Adrenal gland (tissue), 12 donors: Measurements from ENCODE around the gene CORO1C. TPM values are rescaled to one million over a fixed set of nuclear protein-coding genes. Genes with fewer than 3 reads are reported as not detected.

Source experiments
- DNase-seq, 7 donors: peaks; one replicate each; pipeline ENCODE4 v3.0.0-alpha.2; 2019 to 2020
- H3K27ac ChIP-seq, 5 donors: fragments of 200-600 bp; sonication (generic) in 4 of 5; 1 replicate in 3 of 5; 2 replicates in 2 of 5; pipeline versions ENCODE4 v1.5.1 to v1.8.0; 2016 to 2020; ENCODE audit warnings: mild to moderate bottlenecking in 1 of 5
- H3K27me3 ChIP-seq: fragments of 200-600 bp; 2 replicates; pipeline ENCODE4 v1.8.0; 2021
- H3K36me3 ChIP-seq, 2 donors: fragments of 200-600 bp; replicated peaks in 1 of 2; 1 replicate in 1 of 2; 2 replicates in 1 of 2; pipeline versions ENCODE4 v1.5.1 to v1.8.0; 2018 to 2022
- H3K4me1 ChIP-seq, 2 donors: fragments of 200-600 bp; replicated peaks in 1 of 2; 1 replicate in 1 of 2; 2 replicates in 1 of 2; pipeline versions ENCODE4 v1.5.1 to v1.8.0; 2018 to 2021
- H3K4me3 ChIP-seq, 4 donors: fragments of 200-600 bp; sonication (generic) in 3 of 4; one replicate each; pipeline ENCODE4 v1.5.1; 2016 to 2018
- H3K9me3 ChIP-seq, 3 donors: fragments of 200-600 bp; sonication (generic) in 1 of 3; replicated peaks in 1 of 3; 1 replicate in 2 of 3; 2 replicates in 1 of 3; pipeline versions ENCODE4 v1.5.1 to v1.8.0; 2016 to 2021
- POLR2A ChIP-seq, 2 donors: fragments of 450-650 bp; IDR thresholded peaks; one replicate each; pipeline ENCODE4 v1.6.1; 2017; ENCODE audit warnings: antibody characterized with exemption in 2 of 2, mild to moderate bottlenecking in 2 of 2, moderate library complexity in 1 of 2
- WGBS, 4 donors: extraction: QIAGEN DNeasy Blood & Tissue Kit in 2 of 4; methylation state at CpG; one replicate each; pipeline versions ENCODE4 v1.1.5 to v1.1.7; 2013 to 2017; 5-methylcytosine and 5-hydroxymethylcytosine counted together
- intact Hi-C, 2 donors: fragments of 100-400 bp; cut with DNase I; formaldehyde crosslinking; loops; one replicate each; pipeline versions ENCODE4 v1.14.1 to v1.15.0; 2022 to 2023
- polyA plus RNA-seq, 3 donors: library from polyadenylated mRNA; stranded (reverse); fragments of 200-250 nt in 2 of 3; fragments of 350-450 nt in 1 of 3; fragmentation: Illumina TruSeq in 1 of 3; extraction: RNeasy Lipid Tissue Mini Kit (QIAGEN cat#74804) in 1 of 3; gene quantifications; one replicate each; pipeline ENCODE4 v1.2.3, GENCODE V29; 2013 to 2014
- total RNA-seq, 9 donors: library from RNA; depleted of rRNA in 4 of 9; stranded (reverse); fragments of >200 nt in 4 of 9; fragments of 120-200 nt in 1 of 9; fragmentation: NEBNext Ultra II Directional in 1 of 9; extraction: Animal tissue kit (Norgen Biotek cat#: 25700) in 1 of 9; gene quantifications; one replicate each; pipeline versions ENCODE4 v1.1.0 to v1.2.4, GENCODE V29; 2013 to 2023
- TF ChIP-seq, protein P1 (sequence below), 6 experiments: fragments of 450-650 bp in 4 of 6; fragments of 200-600 bp in 2 of 6; sonication (generic) in 1 of 6; IDR thresholded peaks; 1 replicate in 5 of 6; 2 replicates in 1 of 6; pipeline versions ENCODE4 v1.5.1 to v1.8.0; 2016 to 2021; ENCODE audit warnings: antibody characterized with exemption in 6 of 6, mild to moderate bottlenecking in 2 of 6, moderate library complexity in 1 of 6
- donor health status: healthy with polysubstance abuse.
- donor health status: Bipolar disorder and iron deficiency.
- donor health status: DM: yes; HTN: yes; CAD: no.
- donor health status: DM: no; HTN: no; CAD: no.
- donor health status: DM: no; HTN: no; CAD: no.
- donor health status: DM: yes; HTN: yes; CAD: no.

The CORO1C gene
- total and polyA plus RNA-seq, 12 donors, result 17.4 to 124 (median 71.4) TPM

DNA sequence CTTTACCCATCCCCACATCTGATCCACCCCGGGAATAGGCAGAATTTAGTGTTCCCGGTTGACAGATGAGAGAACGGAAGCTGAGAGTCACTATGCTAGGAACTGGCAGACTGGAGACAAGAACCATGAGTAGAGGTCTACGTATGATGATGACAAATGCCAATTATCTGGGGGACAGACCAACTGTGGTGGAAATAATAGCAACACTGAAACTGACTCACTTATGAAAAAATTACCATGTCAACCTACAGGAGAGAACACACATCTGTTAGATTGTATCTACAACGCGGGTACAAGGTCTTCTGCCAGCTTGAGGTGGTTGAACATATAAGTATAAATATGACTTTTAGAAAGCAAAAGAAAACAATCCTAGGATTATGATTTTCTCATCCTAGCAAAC is 82.2 kb downstream of the CORO1C start:
- Histone ChIP-seq H3K4me3 (no peak overlapping the region), H3K27me3 (no peaks in the 10 kb centered on the region), H3K27ac (peak overlapping the region in 1 of 5 donors; percentile 1), H3K36me3 (peaks cover 0 to 37% of the 10 kb centered on the region in 2 donors), H3K9me3 (no peaks in the 10 kb centered on the region), H3K4me1 (peaks cover 26 to 43% of the 10 kb centered on the region in 2 donors)
- TF ChIP-seq, protein P1, sequence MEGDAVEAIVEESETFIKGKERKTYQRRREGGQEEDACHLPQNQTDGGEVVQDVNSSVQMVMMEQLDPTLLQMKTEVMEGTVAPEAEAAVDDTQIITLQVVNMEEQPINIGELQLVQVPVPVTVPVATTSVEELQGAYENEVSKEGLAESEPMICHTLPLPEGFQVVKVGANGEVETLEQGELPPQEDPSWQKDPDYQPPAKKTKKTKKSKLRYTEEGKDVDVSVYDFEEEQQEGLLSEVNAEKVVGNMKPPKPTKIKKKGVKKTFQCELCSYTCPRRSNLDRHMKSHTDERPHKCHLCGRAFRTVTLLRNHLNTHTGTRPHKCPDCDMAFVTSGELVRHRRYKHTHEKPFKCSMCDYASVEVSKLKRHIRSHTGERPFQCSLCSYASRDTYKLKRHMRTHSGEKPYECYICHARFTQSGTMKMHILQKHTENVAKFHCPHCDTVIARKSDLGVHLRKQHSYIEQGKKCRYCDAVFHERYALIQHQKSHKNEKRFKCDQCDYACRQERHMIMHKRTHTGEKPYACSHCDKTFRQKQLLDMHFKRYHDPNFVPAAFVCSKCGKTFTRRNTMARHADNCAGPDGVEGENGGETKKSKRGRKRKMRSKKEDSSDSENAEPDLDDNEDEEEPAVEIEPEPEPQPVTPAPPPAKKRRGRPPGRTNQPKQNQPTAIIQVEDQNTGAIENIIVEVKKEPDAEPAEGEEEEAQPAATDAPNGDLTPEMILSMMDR (IDR thresholded peaks at IDR 0.05), result no peak
- TF ChIP-seq POLR2A (IDR thresholded peaks at IDR 0.05), result no peak
- peak in 1 of 7 donors; percentile 14 for DNase-seq
- intact Hi-C loops, result no loop called here
- WGBS, 4 donors, result 81 to 92% (median 86%) methylated on average over 6 of the region's 6 CpGs

DNA sequence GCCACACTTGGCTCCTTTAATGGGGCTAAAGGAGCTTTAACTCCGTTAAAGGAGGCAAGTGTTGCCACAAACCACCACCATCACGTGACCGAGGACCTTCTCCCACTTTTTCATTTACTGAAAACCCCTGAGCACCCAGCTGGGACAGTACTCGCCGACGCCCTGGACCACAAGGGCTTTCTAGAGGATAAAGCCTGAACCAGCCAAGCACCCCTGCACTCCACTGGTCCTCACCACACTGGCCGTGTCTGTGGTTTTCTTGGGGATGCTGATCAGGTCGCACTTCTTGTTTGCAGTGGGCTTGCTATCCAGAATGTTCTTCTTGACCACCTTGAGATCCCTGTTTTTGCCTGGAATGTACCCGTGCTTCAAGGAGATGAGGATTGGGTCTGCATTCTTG is 82.9 kb downstream of the CORO1C start:
- Histone ChIP-seq H3K4me3 (no peak overlapping the region), H3K4me1 (peaks cover 34 to 51% of the 10 kb centered on the region in 2 donors), H3K36me3 (peaks cover 0 to 33% of the 10 kb centered on the region in 2 donors), H3K27me3 (no peaks in the 10 kb centered on the region), H3K27ac (peak overlapping the region in 2 of 5 donors; percentile 4 to 61), H3K9me3 (no peaks in the 10 kb centered on the region)
- TF ChIP-seq, protein P1 (IDR thresholded peaks at IDR 0.05), result no peak
- TF ChIP-seq POLR2A (IDR thresholded peaks at IDR 0.05), result no peak
- WGBS, 4 donors, result 90 to 96% (median 92%) methylated on average over 9 of the region's 9 CpGs
- intact Hi-C loops, result no loop called here
- DNase-seq, result peak in 1 of 7 donors; percentile 19

DNA sequence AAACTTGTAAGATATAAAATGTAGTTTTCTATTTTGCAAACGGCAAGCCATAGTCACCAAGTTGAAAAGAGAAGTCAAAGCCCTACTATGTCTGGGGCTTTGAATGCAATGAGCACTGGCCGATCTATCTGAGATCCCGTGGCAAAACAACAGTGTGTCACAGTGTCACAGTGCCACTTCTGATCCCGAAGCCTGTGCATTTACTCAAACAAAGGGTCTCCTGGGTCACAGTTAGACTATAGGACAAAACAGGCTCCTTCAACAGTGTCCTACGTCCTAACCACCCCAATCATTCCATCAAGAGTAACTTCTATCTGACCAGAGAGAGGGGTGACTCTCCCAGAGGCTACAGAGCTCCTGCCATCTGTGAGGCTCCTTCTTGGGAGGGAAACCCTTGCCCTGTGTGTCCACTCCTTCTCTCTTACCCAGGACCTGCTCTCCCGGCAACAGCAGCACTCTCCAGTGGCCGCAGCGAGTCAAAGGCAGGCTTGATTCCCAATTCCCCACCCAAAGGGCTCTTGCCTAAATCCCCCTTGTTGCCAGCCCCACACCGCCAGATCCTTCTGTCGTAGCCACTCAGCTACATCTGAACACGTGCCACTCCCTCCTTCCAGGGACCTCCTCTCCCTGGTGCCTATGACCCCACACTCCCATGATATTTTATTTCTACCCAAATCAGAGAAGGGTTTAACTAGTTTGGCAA is 83.6 kb downstream of the CORO1C start:
- Histone ChIP-seq H3K4me3 (no peak overlapping the region), H3K27ac (peak overlapping the region in 3 of 5 donors; percentile 32 to 71 (median 61)), H3K27me3 (no peaks in the 10 kb centered on the region), H3K9me3 (no peaks in the 10 kb centered on the region), H3K4me1 (peaks cover 35 to 57% of the 10 kb centered on the region in 2 donors), H3K36me3 (peaks cover 0 to 33% of the 10 kb centered on the region in 2 donors)
- 66 to 84% (median 80%) methylated on average over 11 of the region's 11 CpGs for WGBS, 4 donors
- TF ChIP-seq POLR2A (IDR thresholded peaks at IDR 0.05), result no peak
- TF ChIP-seq, protein P1 (IDR thresholded peaks at IDR 0.05), result no peak
- peak in 2 of 7 donors; percentile 14 to 19 for DNase-seq
- intact Hi-C loops, result no loop called here

DNA sequence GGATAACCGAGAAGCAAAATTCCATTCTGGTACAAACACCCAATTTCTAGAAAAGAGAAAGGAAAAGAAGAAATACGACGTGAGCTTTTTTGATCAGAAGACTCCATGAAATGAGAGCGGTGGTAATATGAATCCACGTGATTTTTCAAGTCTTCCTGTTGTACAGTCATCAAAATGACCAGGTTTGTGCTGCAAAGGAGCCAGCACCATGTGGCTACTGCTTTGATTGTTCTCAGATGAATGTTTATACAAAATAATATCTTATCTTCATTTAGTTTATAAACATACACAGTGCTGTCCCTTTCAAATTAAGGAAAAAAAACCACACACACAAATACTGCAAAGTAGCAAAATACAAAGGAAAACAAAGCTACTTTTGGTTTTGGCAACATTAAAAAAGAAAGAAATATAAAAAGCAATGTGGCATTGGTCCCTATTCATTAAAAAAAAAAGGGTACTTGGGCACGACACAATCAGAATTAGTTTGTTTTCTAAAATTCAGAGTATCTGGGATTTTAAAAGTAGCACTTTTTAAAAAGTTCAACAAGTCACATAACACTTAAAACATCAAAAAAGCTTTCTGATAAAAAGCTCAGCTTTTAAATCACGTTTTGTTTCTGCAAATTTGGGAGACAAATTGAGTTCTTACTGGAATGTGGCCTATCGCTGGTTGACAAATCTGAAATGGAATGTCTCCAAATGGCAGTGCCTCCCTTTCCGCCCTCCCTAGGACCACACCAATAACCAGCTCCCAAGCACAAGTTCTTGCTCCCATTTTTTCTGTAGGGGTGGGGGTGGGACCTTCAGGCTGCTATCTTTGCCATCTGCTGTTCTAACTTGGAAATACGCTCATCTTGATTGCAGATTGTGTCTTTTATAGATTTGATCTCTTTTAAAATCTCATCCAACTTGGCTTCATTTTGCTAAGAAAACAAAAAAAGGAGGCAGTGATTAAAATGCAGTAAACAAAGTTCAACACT is 84.4 kb downstream of the CORO1C start:
- WGBS, 4 donors, result 32 to 54% (median 47%) methylated on average over 10 of the region's 10 CpGs
- H3K4me3 ChIP-seq, result no peak overlapping the region
- TF ChIP-seq, protein P1 (IDR thresholded peaks at IDR 0.05), result peak in 2 of 6 experiments; percentile 7 to 9
- no peak for TF ChIP-seq POLR2A (IDR thresholded peaks at IDR 0.05)
- peaks cover 0 to 28% of the 10 kb centered on the region in 2 donors for H3K36me3 ChIP-seq
- peak overlapping the region in 3 of 5 donors; percentile 32 to 71 (median 61) for H3K27ac ChIP-seq
- intact Hi-C loops, result no loop called here
- peak in 5 of 7 donors; percentile 9 to 69 (median 59) for DNase-seq
- no peaks in the 10 kb centered on the region for H3K27me3 ChIP-seq
- H3K4me1 ChIP-seq, result peaks cover 35 to 57% of the 10 kb centered on the region in 2 donors
- no peaks in the 10 kb centered on the region for H3K9me3 ChIP-seq
